GM19438 (cell line): ENCODE results near the gene PRLHR.

Experiments
- ATAC-seq: cut with Tn5 transposase; IDR thresholded peaks from one replicate; pipeline ENCODE4 v1.9.1; 2021; ENCODE audit warnings: low read depth; ENCODE audit not compliant: unreplicated experiment

Gene PRLHR

DNA sequence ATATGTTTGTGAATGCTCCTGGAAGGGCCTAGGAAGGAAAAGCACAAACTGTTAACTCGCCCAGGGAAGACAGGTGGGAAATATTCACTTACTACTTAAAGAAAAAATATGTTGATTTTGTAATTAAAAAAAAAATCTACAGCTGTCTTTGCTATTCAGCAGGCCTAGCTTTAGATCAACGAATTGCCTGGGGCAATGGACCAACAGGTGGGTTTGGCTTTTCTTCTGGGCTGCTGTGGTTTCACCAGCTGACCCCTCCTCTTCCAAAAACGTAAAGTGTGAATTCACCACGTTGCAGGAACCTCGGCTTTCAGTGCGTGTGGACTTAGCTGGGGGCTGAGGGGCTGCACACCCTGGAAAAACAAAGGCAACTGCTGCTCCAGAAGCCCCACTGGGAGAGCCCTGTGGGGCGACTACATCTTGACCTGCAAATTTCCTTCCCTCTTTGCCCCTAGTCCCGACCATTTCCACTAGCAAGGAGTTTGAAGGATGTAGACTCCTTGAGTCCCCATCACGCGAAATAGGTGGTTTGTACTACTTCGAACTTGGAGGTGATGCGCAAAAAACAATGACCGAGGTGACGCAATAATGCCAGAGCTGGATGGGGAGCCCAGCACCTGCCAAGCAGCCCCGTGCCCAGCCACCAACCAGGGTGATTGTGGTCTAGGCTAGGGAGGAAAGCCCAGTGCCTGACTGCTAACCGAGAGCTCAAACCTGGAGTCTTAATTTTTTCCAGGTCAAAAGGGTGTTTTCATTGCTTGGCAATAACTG, 7.4 kb downstream of the PRLHR start:
- ATAC-seq = no peak

- ATAC-seq = no peak
Measured at GRCh38 chr10:118586911-118587310, 8.5 kb downstream of the PRLHR start.

- ATAC-seq = no peak
Measured at GRCh38 chr10:118585794-118586193, 9.7 kb downstream of the PRLHR start.

- ATAC-seq = no peak
Measured at GRCh38 chr10:118585234-118585633, 10.2 kb downstream of the PRLHR start.

- no peak for ATAC-seq
Measured at GRCh38 chr10:118584181-118584954, 11.1 kb downstream of the PRLHR start.

- ATAC-seq = no peak
Measured at GRCh38 chr10:118583611-118584010, 11.8 kb downstream of the PRLHR start.

- ATAC-seq = no peak
Measured at GRCh38 chr10:118582511-118582910, 12.9 kb downstream of the PRLHR start.

- no peak for ATAC-seq
Measured at GRCh38 chr10:118581340-118581739, 14.1 kb downstream of the PRLHR start.

DNA sequence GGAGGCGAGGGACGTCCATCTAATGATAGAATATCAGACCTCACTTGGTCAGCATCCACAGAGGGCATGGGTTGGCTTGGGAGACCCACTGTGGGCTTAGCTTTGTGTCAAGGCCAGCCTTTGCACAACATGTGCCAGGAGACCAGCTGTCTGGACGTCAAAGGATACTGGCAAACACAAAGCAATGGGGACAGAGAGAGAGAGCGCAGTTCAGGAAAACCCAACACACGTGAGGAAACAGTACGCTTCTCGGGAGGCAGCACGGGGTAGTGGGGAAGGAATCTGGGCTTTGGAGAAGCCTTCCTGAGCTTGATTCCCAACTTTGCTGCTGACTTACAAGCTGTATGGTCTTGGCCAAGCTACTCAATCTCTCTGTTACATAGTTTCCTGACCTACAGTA, 14.7 kb downstream of the PRLHR start:
- ATAC-seq = no peak

- no peak for ATAC-seq
Measured at GRCh38 chr10:118573512-118573911, 21.9 kb downstream of the PRLHR start.

DNA sequence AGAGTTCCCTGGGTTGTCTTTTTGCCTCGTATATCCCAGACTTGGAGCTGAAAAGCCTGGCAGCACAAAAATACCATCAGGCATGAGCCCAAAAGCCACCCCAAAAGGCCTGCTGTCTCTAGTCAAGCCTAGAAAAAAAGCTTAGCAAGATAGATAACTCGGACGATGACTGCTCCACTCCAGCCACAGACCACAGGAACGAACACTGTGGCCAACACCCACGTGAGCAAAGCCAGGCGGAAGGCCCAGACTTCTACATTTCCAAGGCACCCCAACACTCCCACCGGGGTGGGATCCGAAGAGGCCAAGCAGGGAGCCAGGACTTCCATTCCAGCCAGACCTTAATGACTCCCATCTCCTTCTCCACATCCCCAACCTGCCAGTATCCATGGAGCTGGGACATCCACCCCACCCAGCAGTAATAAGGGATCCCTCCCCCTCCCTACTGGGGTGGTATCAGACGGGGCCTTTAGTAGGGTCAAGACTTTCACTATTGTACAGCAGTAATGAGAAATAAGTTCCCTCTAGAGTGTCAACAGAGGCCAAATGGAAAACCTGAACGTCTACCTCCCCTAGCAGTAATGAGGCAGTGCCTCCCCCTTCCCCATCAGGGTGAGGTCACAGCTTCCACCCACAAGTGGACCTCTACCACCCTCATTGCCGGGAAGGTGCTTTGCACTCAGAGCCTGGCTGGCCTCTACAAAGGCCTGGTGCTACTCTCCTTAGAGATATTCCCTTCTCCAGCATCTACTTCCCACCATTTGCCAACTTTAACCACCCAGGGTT, 23.0 kb downstream of the PRLHR start:
- ATAC-seq = no peak

DNA sequence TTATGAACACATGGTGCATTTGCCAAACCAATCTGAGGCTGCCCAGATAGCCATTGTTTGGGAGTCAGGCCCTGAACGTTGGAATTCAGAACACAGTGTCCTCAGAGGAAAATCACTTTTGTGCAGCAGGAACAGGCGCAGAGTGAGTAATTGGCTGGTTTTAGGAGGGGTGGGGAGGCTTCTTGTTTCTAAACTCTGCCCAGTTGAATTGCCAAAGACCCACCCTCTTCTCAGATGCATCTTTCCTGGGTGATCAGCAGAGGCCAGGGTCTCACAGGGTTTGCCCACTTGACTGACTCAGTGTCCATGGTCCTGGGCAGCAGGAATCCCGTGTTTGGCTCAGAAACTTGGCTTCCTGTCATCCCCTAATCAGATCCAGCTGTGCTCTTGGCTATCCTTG, 24.3 kb downstream of the PRLHR start:
- ATAC-seq = no peak

DNA sequence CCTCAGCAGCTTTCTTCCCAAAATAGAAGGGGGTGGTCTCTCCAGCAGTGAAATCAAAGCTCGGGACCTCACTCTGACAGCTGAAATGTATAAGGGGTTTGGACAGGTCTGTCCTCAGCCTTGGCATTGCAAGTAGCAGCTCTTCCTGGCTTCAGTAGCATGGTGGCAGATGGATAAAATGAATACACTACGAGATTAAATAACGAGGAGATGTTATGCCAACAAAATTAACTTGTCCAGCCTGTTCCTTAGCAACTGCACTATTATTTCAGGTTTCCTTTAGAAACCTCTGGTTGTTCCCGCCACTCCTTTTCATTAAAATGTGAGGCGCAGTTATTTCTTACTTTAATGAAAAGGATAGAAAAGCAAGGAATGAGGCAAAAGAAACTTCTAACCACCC, 24.9 kb downstream of the PRLHR start:
- ATAC-seq = no peak

GRCh38 chr10:118569882-118570252, 25.6 kb downstream of the PRLHR start:
- no peak for ATAC-seq

- ATAC-seq = no peak
Measured at GRCh38 chr10:118569241-118569881, 26.1 kb downstream of the PRLHR start.

GRCh38 chr10:118568327-118568848, 27.1 kb downstream of the PRLHR start:
- no peak for ATAC-seq

- no peak for ATAC-seq
Measured at GRCh38 chr10:118567701-118568248, 27.7 kb downstream of the PRLHR start.

DNA sequence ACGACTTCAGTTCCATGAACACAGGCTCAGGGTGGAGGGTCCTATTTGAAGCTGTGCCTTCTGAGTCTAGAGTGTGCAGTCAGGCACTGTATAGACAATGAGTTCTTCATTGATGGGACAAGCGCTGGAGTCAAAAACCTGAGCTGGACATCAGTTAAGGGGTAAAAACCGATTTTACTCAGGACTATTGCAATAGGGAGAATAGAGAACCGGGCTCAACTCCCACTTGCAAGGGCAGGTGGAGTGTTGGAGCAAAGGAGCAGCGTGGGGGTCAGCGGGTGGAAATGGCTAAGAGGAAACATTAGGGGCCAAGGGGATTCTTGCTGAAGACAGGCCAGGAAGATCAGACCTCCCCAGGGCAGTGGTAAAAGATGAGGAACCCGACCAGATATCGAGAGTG, 28.5 kb downstream of the PRLHR start:
- ATAC-seq = no peak

DNA sequence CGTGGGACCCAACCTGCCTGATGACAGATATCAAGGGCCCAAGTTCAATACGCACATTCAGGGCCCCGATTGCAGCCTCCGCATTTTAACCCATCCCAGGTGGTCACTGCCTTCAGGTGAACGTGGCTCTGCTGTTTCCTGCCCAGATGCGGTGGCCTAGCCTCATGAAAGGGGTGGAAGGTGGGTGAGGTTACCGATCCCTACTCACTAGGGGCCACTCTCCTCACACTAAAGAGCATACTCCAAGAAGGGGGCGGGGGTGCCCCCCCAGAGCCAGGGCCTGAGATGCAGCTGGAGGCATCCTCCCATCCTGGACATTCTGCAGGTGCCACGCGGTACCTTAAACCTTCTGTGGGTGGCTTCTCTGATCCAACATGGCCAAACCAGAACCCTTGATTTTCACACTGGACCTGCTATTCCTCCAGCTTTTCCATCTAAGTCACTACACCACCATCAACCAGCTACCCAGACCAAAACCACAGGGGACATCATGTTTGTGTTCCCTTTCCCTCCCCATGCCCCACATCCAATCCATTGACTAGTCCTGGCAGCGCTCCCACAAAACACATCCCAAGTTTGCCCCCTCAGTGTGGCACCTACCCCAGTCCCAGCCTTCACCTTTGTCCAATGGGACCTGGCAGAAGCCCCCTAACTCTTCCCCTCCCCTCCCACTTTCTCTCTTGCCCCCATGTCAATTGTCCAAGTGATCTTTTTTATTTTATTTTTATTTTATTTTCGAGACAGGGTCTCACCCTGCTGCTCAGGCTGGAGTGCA, 30.0 kb downstream of the PRLHR start:
- ATAC-seq = no peak

DNA sequence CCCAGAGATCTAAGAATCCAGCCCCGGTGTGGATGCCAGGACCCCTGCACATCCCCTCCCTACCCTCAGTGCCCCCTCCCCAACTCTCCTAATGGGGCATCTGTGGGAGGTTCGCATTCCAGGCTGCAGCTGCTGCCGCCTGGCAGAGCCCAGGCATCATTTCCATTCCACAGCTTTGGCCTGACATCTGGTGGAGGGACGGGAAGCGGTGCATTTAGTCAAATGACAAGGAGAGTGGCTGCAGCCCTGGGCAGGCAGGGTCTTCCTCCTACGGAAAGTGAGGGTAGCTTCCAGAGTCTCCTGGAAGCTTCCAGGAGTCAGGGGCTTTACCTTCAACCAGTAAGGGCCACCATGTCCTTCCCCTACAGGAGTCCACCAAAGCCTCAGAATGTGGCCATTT, 30.8 kb downstream of the PRLHR start:
- ATAC-seq = no peak
